Stimulated activated CD4-positive, alpha-beta T cell treated with anti-CD3 and anti-CD28 coated beads, Interleukin-1b, Interleukin-23, amount 100 ng/mL, for 48 hours (primary cell): ENCODE results near the gene SH2D1B.
"Not testable (repeated sequence)": the region's sequence is repeated elsewhere in the genome, so short reads cannot be mapped to it uniquely, and the experiment has no call there.

Experiments used
- DNase-seq: peaks from one replicate; pipeline ENCODE4 v3.0.0-alpha.2; 2020

Gene SH2D1B

DNA sequence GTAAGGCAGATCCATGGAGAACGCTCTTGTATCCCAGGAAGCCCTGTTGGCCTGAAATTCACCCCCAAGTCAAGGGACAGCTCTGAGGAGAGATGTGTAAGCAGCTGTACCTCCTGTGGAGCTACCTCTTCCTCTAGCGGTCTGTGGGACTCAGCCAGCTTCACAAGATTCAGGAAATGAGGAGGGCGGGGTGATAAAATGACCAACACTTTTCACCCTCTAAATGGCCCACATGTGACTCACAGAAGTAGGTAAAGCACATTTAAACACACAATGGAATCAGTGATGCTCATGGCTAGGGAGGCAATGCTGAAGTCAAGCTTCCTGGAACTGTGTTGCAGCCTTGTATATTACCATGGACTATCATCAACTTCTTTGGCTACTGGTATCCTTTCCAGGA lies at the start of gene SH2D1B:
TSS of gene SH2D1B (minus strand) at position 135 of the 400 bp plus-strand sequence. CDS start at position 15, 120 bp downstream.
- DNase-seq, result no peak

GRCh38 chr1:162458236-162458635 lies 46.3 kb upstream of the SH2D1B start:
- DNase-seq, result no peak

DNA sequence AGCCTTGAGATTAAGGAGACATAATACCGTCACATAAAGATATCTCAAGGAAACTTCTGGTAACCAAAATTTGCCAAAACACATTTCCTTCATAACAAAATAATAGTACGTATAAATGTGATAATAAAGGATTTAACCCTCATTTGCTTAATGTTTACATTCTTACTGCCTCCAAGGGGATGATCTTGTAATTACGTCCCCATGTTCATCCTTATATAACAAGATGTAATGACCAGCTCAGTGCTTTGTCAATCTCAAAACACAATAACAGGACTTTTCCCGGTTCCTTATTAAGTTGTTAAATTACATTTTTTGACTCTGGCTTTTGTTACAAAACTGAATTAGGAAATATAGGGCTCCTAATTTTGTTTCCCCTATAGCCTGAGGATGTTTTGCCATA lies 44.4 kb upstream of the SH2D1B start:
- DNase-seq, result no peak

- DNase-seq, result not testable (repeated sequence)
Measured at GRCh38 chr1:162454361-162454760, 42.4 kb upstream of the SH2D1B start.

GRCh38 chr1:162446946-162447345 lies 35.0 kb upstream of the SH2D1B start:
- no peak for DNase-seq

- no peak for DNase-seq
Measured at GRCh38 chr1:162444903-162445302, 33.0 kb upstream of the SH2D1B start.

DNA sequence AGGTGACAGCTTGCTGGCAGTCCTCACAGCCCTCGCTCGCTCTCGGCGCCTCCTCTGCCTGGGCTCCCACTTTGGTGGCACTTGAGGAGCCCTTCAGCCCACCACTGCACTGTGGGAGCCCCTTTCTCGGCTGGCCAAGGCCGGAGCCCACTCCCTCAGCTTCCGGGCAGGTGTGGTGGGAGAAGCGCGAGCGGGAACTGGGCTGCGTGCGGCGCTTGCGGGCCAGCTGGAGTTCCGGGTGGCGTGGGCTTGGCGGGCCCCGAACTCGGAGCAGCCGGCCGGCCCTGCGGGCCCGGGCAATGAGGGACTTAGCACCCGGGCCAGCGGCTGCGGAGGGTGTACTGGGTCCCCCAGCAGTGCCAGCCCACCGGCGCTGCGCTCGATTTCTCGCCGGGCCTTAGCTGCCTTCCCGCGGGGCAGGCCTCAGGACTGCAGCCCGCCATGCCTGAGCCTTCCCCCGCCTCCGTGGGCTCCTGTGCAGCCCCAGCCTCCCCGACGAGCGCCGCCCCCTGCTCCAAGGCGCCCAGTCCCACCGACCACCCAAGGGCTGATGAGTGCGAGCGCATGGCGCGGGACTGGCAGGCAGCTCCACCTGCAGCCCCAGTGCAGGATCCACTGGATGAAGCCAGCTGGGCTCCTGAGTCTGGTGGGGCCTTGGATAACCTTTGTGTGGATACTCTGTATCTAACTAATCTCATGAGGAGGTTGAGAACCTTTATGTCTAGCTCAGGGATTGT lies 21.2 kb upstream of the SH2D1B start:
- not testable (repeated sequence) for DNase-seq

GRCh38 chr1:162430583-162430982 lies 18.6 kb upstream of the SH2D1B start:
- DNase-seq, result no peak

DNA sequence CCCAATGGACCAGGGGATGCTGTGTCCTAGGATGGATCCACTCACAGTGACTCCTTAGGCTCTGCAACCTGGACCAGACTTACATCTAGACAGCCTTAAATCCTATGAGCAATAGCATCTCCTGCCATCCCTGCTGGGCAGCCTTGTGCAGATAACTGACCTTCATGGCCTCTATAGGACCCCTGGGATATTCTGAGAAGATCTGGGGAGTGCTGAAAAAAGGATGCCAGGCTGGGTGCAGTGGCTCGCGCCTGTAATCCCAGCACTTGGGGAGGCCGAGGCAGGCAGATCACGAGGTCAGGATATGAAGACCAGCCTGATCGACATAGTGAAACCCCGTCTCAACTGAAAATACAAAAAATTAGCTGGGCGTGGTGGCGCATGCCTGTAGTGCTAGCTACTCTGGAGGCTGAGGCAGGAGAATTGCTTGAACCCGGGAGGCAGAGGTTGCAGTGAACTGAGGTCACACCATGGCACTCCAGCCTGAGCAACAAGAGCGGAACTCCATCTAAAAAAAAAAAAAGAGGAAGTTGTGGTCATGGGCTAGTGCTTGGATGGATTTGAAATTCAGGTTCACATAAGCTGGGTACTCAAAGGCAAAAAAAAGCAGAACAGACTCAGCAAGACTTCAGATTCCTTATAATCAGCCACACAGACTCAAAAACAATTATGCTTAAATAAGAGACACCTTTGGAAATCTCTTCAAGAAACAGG lies 10.9 kb upstream of the SH2D1B start:
- no peak for DNase-seq

DNA sequence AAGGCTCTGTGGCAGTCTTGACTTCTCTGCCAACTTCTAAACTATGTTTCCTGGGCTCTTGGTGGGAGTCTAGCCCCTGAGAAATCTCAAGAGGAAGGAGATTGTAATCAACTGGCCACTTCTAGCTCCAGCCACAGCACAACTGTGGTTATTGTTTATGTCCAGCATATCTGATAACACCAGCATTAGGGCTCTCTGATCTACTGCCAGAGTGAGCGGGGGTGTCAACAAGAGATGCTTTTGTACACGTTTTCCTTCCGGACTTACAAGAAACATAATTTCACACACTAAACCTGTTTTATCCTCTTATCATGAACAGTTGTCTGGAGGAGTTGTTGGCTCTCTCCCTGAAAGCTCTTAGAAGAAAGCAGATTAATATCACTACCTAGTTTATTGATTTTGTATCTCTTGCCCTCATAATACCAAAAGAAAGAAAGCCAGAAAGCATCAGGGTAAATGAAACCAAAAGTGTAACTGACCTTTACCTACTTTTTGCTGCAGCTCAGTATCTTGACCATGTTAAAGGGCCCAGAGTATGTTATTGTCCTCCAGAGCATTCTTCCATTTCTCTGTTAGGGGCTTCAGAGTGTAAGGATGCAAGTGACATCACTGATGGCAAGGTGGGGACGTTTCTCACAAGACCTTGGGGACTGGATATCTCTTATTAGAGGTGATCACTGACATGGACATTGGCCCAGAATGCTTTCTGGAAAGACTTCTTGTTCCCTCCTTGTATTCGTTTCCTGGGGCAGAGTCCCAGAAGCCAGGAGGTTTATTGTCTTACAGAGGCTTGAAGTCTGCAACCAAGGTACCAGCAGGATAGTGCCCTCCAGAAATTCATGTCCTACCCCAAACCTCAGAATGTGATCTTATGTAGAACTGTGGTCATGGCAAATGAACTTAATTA lies 9.6 kb upstream of the SH2D1B start:
- DNase-seq, result no peak

DNA sequence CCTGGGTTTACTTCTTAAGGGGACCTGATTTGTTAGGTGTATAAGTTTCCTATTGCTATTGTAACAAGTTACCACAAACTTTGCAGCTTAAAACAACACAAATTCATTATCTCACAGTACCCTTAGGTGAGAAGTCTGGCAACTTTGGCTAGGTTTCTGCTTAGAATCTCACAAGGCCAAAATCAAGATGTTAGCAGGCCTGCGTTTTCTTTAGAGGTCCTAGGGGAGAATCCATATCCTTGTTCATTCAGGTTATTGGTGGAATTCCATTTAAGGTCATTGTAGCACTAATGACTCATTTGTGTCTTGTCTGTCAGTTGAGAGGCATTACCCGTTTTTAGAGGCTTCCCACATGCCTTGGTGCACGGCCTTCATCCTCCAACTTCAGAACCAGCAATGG lies 8.2 kb upstream of the SH2D1B start:
- no peak for DNase-seq

DNA sequence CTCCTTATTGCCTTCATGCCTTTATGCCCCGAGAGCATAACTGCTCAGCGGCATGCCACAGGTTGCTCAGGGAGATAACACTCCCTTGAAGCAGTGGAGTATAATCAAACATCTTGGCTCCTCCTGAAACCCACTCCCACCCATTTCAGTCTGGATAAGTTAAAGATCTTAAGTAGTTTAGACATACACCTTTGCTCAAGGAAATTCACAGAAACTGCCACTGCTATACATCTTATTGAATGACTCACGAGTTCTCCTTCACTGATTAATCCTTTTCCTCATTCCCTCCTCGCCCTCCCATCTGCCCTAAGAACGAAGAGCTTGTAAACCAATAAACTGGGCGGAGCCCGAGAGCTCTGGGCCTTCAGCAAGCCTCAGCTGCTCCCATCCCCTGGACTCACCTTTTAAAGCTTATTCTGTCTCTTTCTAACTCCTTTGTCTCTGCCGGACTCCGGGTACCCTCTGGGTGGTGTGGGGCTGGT lies 7.6 kb upstream of the SH2D1B start:
- DNase-seq, result not testable (repeated sequence)

GRCh38 chr1:162418584-162418983 lies 6.6 kb upstream of the SH2D1B start:
- DNase-seq, result not testable (repeated sequence)

DNA sequence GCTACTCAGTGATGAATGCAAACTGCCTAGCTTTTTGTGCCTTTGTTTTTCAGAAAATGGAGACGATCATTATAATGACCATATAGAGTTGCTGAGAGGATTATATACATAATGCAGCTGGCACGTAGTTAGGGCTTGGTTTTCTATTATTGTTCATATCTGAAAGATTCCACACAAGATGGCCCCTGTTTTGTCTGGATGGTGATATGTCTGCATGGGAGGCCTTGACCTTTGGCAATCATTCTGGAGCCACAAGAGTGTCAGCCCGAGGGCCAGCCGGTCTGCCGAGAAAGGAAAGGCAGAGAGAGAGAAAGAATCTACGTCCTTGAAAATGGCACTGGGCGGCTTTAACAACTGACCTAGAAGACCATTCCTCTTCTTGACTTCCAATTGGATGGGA lies 5.7 kb upstream of the SH2D1B start:
- no peak for DNase-seq

DNA sequence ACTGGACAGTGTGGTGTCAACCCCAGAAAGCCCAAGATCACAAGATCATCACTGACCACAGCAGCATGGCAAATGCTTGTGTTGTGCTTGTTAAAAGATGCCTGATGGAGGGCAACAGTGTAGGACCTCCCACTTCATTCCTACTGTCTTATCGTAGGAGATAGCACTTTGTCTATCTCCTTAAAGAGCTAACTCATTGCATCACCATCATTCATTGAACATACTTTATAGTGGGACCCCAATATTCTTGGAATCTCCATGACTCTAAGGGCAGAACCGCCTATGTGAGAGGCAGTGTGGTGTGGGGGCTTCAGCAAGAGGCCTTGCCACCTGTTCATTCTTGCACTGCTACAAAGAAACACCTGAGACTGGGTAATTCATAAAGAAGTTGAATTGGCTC lies 5.0 kb upstream of the SH2D1B start:
- no peak for DNase-seq

GRCh38 chr1:162416215-162416614 lies 4.3 kb upstream of the SH2D1B start:
- DNase-seq, result no peak

GRCh38 chr1:162407539-162407938 lies 4.4 kb downstream of the SH2D1B start:
- no peak for DNase-seq

- no peak for DNase-seq
Measured at GRCh38 chr1:162406811-162407210, 5.1 kb downstream of the SH2D1B start.

GRCh38 chr1:162405800-162406199 lies 6.1 kb downstream of the SH2D1B start:
- no peak for DNase-seq

- DNase-seq, result no peak
Measured at GRCh38 chr1:162404550-162405160, 7.3 kb downstream of the SH2D1B start.

DNA sequence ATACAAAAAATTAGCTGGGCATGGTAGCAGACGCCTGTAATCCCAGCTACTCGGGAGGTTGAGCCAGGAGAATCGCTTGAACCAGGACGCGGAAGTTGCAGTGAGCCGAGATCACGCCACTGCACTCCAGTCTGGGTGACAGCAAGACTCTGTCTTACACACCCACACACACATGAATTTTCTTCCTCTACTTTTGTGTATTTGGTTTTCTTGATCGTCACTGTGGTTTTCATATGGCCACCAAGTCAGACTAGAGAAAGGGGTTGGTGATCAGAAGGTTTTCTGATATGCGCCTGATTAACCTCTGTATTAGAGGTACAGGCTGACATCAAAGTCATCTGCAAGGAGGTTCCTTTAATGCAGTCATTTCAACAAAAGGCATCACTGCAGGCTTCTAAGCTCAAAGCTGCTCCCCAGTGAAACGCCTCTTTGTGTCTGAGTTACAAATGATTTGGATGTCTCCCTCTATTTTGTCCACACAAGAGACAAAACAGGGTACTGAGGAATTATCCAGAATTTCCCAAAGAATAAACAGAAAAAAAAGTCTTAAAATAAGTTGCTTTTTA lies 11.1 kb downstream of the SH2D1B start:
- no peak for DNase-seq

DNA sequence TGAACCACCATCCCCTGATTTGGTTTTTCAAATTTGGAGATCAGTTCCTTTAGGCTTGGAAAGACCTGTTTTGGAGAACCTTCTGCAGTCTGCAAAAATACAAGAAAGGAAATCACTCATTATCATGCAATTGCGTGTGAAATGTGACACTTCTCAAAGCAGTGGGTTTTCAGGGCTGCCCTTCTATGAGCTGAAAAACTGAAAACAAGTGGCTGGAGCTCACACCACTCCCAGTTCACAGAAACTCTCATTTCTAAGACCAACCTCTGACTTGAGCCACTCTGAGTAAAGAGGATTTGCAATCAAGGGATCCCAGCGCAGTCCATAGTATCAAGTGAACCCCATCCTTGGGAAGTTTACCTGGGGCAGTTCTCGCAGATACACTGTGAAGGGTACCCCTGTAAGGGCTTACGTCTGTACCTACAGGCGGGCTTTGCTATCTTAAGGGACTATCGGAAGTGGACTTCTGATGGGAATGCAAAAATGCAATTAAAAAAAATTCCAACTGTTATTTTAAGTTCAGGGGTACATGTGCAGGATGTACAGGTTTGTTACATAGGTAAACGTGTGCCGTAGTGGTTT lies 12.8 kb downstream of the SH2D1B start:
- no peak for DNase-seq
